SK-N-SH treated with all-trans-retinoic acid at 6 μM for 48 hours (cell line): ENCODE data around the gene ARID5B.

Experiments used
- ATAC-seq: fragments of 200-7000 bp; cut with Tn5 transposase; 3 replicates; pipeline ENCODE4 v1.9.1; 2020; ENCODE audit warnings: mild to moderate bottlenecking, moderate library complexity
- ARNTL ChIP-seq: fragments of 450-650 bp; formaldehyde crosslinking; IDR thresholded peaks from 2 replicates; pipeline ENCODE4 v1.5.0; 2020; ENCODE audit warnings: low read depth, mild to moderate bottlenecking, moderate library complexity, borderline replicate concordance
- BACH2 ChIP-seq: fragments of 250-450 bp; sonication (Bioruptor Pico); IDR thresholded peaks from 2 replicates; pipeline ENCODE4 v1.9.0; 2021; ENCODE audit warnings: mild to moderate bottlenecking, borderline replicate concordance
- CSDC2 ChIP-seq: fragments of 250-450 bp; sonication (Bioruptor Pico); IDR thresholded peaks from 2 replicates; pipeline ENCODE4 v1.5.0; 2020; ENCODE audit warnings: mild to moderate bottlenecking, moderate library complexity
- ESRRG ChIP-seq: fragments of 250-450 bp; sonication (Bioruptor Pico); IDR thresholded peaks from 2 replicates; pipeline ENCODE4 v1.6.1; 2021; ENCODE audit warnings: mild to moderate bottlenecking
- GLIS3 ChIP-seq: fragments of 250-450 bp; sonication (Bioruptor Pico); IDR thresholded peaks from 2 replicates; pipeline ENCODE4 v1.5.0; 2020; ENCODE audit warnings: mild to moderate bottlenecking, moderate library complexity
- ISL1 ChIP-seq: fragments of 250-450 bp; sonication (Bioruptor Pico); IDR thresholded peaks from 2 replicates; pipeline ENCODE4 v2.1.2; 2022; ENCODE audit warnings: mild to moderate bottlenecking, moderate library complexity
- OSR1 ChIP-seq: fragments of 250-450 bp; sonication (Bioruptor Pico); IDR thresholded peaks from 2 replicates; pipeline ENCODE4 v1.8.0; 2022; ENCODE audit warnings: moderate library complexity, mild to moderate bottlenecking, inconsistent platforms
- PPARA ChIP-seq: fragments of 250-450 bp; sonication (Bioruptor Pico); IDR thresholded peaks from 2 replicates; pipeline ENCODE4 v1.5.0; 2020; ENCODE audit warnings: mild to moderate bottlenecking, borderline replicate concordance
- RARB ChIP-seq: fragments of 250-450 bp; sonication (Bioruptor Pico); IDR thresholded peaks from 2 replicates; pipeline ENCODE4 v1.8.0; 2021; ENCODE audit warnings: mild to moderate bottlenecking, moderate library complexity
- SNAI2 ChIP-seq: fragments of 250-450 bp; sonication (Bioruptor Pico); IDR thresholded peaks from 2 replicates; pipeline ENCODE4 v1.5.0; 2020; ENCODE audit warnings: mild to moderate bottlenecking, moderate library complexity
- TCF4 ChIP-seq: fragments of 250-450 bp; sonication (Bioruptor Pico); IDR thresholded peaks from 2 replicates; pipeline ENCODE4 v1.8.0; 2021; ENCODE audit warnings: mild to moderate bottlenecking, moderate library complexity, borderline replicate concordance
- TOX ChIP-seq: fragments of 250-450 bp; sonication (Bioruptor Pico); IDR thresholded peaks from 2 replicates; pipeline ENCODE4 v1.8.0; 2021; ENCODE audit warnings: mild to moderate bottlenecking, moderate library complexity, borderline replicate concordance
- ZC3H10 ChIP-seq: fragments of 250-450 bp; sonication (Bioruptor Pico); IDR thresholded peaks from 2 replicates; pipeline ENCODE4 v1.5.1; 2021; ENCODE audit warnings: mild to moderate bottlenecking, moderate library complexity
- ZFP3 ChIP-seq: fragments of 250-450 bp; sonication (Bioruptor Pico); IDR thresholded peaks from 2 replicates; pipeline ENCODE4 v1.5.0; 2020; ENCODE audit warnings: mild to moderate bottlenecking, moderate library complexity
- ZFP30 ChIP-seq: fragments of 450-650 bp; formaldehyde crosslinking; IDR thresholded peaks from 2 replicates; pipeline ENCODE4 v1.5.0; 2022; ENCODE audit warnings: mild to moderate bottlenecking, moderate library complexity
- ZNF565 ChIP-seq: fragments of 450-650 bp; formaldehyde crosslinking; conservative IDR thresholded peaks from 2 replicates; pipeline ENCODE4 v1.5.0; 2020; ENCODE audit warnings: low read depth, mild to moderate bottlenecking, moderate library complexity
- ZNF70 ChIP-seq: fragments of 450-650 bp; formaldehyde crosslinking; IDR thresholded peaks from 2 replicates; pipeline ENCODE4 v1.5.0; 2020; ENCODE audit warnings: mild to moderate bottlenecking, moderate library complexity
- ZNF8 ChIP-seq: fragments of 450-650 bp; formaldehyde crosslinking; IDR thresholded peaks from 2 replicates; pipeline ENCODE4 v1.5.0; 2020; ENCODE audit warnings: mild to moderate bottlenecking, moderate library complexity
- TF ChIP-seq, protein P1 (sequence below): fragments of 250-450 bp; sonication (Bioruptor Pico); IDR thresholded peaks from 2 replicates; pipeline ENCODE4 v1.5.1; 2020; ENCODE audit warnings: low read depth, mild to moderate bottlenecking, moderate library complexity
- TF ChIP-seq, protein P2 (sequence below): fragments of 250-450 bp; sonication (Bioruptor Pico); IDR thresholded peaks from 2 replicates; pipeline ENCODE4 v1.5.1; 2021; ENCODE audit warnings: mild to moderate bottlenecking, moderate library complexity
- TF ChIP-seq, protein P3 (sequence below): fragments of 250-450 bp; sonication (Bioruptor Pico); IDR thresholded peaks from 2 replicates; pipeline ENCODE4 v1.8.0; 2020; ENCODE audit warnings: mild to moderate bottlenecking, moderate library complexity, borderline replicate concordance
- TF ChIP-seq, protein P4 (sequence below): fragments of 250-450 bp; sonication (Bioruptor Pico); IDR thresholded peaks from 2 replicates; pipeline ENCODE4 v1.8.0; 2021; ENCODE audit warnings: low read depth, mild to moderate bottlenecking, moderate library complexity, borderline replicate concordance

The ARID5B gene

DNA sequence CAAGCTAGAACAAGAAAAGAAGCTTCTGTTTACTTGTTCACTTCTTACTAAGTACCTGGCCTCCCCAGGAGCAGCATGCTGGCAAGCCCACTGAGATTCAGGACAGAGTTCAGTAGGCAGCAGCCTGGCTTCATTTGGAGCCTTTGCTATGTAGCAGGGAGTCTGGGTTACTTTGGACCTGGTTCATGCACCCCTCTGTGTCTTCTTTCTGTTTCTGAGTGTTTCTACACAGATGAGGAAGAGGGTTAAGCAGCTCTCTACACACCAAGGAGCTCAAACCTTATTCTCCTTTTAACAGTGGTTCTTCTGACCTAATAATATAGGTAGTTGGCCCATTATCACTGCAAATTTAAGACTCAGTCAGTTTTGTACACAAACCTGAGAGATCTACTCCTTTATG, 152.9 kb downstream of the ARID5B start:
- TF ChIP-seq ISL1 (CRISPR knock-in tag) (no peak), ZNF70 (no peak), ARNTL (CRISPR knock-in tag) (no peak), ZNF8 (CRISPR knock-in tag) (no peak), TOX (CRISPR knock-in tag) (no peak), ESRRG (no peak), SNAI2 (CRISPR knock-in tag) (no peak), CSDC2 (CRISPR knock-in tag) (no peak), ZFP3 (CRISPR knock-in tag) (no peak), OSR1 (CRISPR knock-in tag) (no peak), RARB (CRISPR knock-in tag) (no peak), ZNF565 (CRISPR knock-in tag) (no peak)
- TF ChIP-seq, protein P1, sequence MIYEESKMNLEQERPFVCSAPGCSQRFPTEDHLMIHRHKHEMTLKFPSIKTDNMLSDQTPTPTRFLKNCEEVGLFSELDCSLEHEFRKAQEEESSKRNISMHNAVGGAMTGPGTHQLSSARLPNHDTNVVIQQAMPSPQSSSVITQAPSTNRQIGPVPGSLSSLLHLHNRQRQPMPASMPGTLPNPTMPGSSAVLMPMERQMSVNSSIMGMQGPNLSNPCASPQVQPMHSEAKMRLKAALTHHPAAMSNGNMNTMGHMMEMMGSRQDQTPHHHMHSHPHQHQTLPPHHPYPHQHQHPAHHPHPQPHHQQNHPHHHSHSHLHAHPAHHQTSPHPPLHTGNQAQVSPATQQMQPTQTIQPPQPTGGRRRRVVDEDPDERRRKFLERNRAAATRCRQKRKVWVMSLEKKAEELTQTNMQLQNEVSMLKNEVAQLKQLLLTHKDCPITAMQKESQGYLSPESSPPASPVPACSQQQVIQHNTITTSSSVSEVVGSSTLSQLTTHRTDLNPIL, result no peak
- TF ChIP-seq, protein P2, sequence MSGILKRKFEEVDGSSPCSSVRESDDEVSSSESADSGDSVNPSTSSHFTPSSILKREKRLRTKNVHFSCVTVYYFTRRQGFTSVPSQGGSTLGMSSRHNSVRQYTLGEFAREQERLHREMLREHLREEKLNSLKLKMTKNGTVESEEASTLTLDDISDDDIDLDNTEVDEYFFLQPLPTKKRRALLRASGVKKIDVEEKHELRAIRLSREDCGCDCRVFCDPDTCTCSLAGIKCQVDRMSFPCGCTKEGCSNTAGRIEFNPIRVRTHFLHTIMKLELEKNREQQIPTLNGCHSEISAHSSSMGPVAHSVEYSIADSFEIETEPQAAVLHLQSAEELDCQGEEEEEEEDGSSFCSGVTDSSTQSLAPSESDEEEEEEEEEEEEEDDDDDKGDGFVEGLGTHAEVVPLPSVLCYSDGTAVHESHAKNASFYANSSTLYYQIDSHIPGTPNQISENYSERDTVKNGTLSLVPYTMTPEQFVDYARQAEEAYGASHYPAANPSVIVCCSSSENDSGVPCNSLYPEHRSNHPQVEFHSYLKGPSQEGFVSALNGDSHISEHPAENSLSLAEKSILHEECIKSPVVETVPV, result no peak
- TF ChIP-seq, protein P3, sequence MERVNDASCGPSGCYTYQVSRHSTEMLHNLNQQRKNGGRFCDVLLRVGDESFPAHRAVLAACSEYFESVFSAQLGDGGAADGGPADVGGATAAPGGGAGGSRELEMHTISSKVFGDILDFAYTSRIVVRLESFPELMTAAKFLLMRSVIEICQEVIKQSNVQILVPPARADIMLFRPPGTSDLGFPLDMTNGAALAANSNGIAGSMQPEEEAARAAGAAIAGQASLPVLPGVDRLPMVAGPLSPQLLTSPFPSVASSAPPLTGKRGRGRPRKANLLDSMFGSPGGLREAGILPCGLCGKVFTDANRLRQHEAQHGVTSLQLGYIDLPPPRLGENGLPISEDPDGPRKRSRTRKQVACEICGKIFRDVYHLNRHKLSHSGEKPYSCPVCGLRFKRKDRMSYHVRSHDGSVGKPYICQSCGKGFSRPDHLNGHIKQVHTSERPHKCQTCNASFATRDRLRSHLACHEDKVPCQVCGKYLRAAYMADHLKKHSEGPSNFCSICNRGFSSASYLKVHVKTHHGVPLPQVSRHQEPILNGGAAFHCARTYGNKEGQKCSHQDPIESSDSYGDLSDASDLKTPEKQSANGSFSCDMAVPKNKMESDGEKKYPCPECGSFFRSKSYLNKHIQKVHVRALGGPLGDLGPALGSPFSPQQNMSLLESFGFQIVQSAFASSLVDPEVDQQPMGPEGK (CRISPR knock-in tag), result no peak
- ATAC-seq, result no peak

DNA sequence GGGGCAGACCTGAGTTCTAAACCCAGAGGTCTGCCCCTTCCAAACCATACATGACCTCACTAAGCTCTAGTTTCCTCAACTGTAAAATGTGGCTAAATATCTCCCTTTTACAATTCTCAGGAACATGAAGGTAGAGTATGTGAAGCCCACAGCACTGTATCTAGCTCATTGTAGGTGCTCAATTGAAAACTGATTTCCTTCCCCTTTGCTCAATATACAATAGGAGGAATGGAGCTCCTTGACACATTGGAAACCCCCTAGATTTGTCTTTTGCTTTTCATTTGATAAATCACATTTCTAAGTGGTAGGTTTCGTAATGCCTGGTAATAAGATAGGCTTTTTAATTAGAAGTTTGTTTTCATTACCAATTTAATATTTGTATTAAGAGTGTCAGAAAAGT, 153.3 kb downstream of the ARID5B start:
- no peak for TF ChIP-seq SNAI2 (CRISPR knock-in tag)
- TF ChIP-seq, protein P3 (CRISPR knock-in tag), result no peak
- no peak for ATAC-seq

DNA sequence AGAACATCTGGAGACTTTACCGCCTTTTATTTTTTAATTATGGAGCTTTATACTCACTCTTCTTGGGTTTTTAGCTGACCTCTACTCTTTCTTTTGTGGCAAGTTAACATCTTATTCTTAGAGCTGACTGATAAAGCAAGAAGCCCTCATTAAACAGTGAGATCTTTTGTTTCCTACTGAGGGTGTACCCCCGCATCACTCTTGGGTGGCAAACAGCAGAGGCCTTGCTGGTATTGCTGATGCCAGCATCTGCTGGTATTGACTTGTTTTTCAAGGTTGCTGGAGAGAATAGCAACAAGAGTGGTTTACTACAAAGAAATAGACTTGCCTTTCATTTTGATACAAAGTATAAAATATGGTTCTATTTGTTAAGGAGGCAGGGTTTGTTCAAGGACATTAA, 154.7 kb downstream of the ARID5B start:
- no peak for ATAC-seq
- TF ChIP-seq ESRRG, result no peak
- TF ChIP-seq BACH2 (CRISPR knock-in tag), result no peak
- TF ChIP-seq ZFP30, result no peak
- no peak for TF ChIP-seq PPARA (CRISPR knock-in tag)
- TF ChIP-seq SNAI2 (CRISPR knock-in tag), result no peak
- TF ChIP-seq, protein P2, result no peak
- TF ChIP-seq ZNF565 (CRISPR knock-in tag), result no peak
- TF ChIP-seq GLIS3 (CRISPR knock-in tag), result no peak
- TF ChIP-seq, protein P4, sequence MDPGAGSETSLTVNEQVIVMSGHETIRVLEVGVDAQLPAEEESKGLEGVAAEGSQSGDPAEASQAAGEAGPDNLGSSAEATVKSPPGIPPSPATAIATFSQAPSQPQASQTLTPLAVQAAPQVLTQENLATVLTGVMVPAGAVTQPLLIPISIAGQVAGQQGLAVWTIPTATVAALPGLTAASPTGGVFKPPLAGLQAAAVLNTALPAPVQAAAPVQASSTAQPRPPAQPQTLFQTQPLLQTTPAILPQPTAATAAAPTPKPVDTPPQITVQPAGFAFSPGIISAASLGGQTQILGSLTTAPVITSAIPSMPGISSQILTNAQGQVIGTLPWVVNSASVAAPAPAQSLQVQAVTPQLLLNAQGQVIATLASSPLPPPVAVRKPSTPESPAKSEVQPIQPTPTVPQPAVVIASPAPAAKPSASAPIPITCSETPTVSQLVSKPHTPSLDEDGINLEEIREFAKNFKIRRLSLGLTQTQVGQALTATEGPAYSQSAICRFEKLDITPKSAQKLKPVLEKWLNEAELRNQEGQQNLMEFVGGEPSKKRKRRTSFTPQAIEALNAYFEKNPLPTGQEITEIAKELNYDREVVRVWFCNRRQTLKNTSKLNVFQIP (CRISPR knock-in tag), result no peak
- no peak for TF ChIP-seq ISL1 (CRISPR knock-in tag)
- TF ChIP-seq ZNF70, result no peak
- no peak for TF ChIP-seq ZC3H10
- TF ChIP-seq TCF4 (CRISPR knock-in tag), result no peak
- no peak for TF ChIP-seq ARNTL (CRISPR knock-in tag)
- TF ChIP-seq, protein P1, result no peak
- no peak for TF ChIP-seq OSR1 (CRISPR knock-in tag)
- no peak for TF ChIP-seq TOX (CRISPR knock-in tag)
- TF ChIP-seq, all 23 proteins: peak for 0
